Progenitor cell of endocrine pancreas (in vitro differentiated cells): ENCODE data around the gene NOL4L. TPM values are rescaled to one million over a fixed set of nuclear protein-coding genes. Genes with fewer than 3 reads are reported as not detected.
A peak's percentile ranks its signal among the peaks of the same experiment; 100 is the strongest.

ENCODE experiments used
- DNase-seq: peaks from one replicate; pipeline ENCODE4 v3.0.0; 2021; ENCODE audit warnings: low spot score; ENCODE audit not compliant: unreplicated experiment
- H3K27ac Mint-ChIP-seq: 2 replicates; pipeline ENCODE4 v1.8.0; 2021; ENCODE audit warnings: mild to moderate bottlenecking, moderate library complexity, mixed read lengths
- H3K27me3 Mint-ChIP-seq: 2 replicates; pipeline ENCODE4 v1.8.0; 2021; ENCODE audit warnings: mixed read lengths
- H3K36me3 Mint-ChIP-seq: 2 replicates; pipeline ENCODE4 v1.8.0; 2022; ENCODE audit warnings: mixed read lengths; ENCODE audit not compliant: insufficient read depth
- H3K4me1 Mint-ChIP-seq: 2 replicates; pipeline ENCODE4 v1.8.0; 2021; ENCODE audit warnings: low read depth, mixed read lengths
- H3K4me3 Mint-ChIP-seq: 2 replicates; pipeline ENCODE4 v1.8.0; 2021; ENCODE audit warnings: low read depth, mild to moderate bottlenecking, moderate library complexity, mixed read lengths
- H3K9me3 Mint-ChIP-seq: 2 replicates; pipeline ENCODE4 v1.8.0; 2021; ENCODE audit warnings: low read depth, mixed read lengths
- total RNA-seq: library from RNA; stranded (reverse); gene quantifications from 2 replicates; pipeline ENCODE4 v1.2.1, GENCODE V29; 2021
- TF ChIP-seq, protein P1 (sequence below): fragments of 200-600 bp; sonication (generic); IDR thresholded peaks from one replicate; pipeline ENCODE4 v1.5.0; 2021; ENCODE audit warnings: antibody characterized with exemption, mild to moderate bottlenecking; ENCODE audit not compliant: unreplicated experiment

NOL4L gene
- total RNA-seq, 1 donor from 2014 or later: 90.4 TPM

DNA sequence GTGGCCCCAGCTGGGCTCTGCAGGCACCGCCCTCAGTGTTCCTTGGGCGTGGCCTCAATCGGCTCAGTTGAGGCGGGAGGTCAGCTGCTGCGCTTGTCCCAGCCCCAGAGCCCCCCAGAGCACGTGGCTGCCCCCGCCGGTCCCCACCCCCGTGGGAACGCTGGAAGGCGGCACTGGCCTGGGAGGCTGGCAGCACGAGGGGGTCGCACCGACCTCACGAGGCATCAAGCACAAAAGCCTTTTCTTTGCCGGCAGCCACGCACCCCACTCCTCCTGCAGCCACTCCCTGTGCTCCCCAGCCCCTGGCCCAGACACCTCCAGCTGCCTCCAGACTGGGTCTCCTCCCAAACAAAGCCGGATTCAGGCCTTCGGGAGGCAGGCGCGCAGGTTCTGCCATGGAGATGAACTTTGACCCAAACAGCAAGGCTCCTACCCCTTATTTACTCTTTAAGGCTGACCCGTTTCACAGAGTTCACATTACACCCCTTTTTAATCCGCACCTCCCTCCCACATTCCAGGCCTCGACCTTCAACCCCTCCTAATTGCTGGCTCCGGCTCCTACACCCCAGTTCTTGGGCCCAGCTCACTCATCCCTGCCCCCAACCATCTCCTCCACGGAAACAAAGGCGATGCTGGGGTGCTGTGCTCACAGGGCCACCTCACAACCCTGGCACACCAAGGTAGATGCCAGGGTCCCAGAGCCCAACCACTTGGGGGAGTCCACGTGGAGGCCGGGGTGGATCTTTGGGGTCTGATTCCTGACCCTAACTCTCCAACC is 111.7 kb downstream of the NOL4L start:
- H3K27ac Mint-ChIP-seq: peak overlapping the region; percentile 98
- H3K4me1 Mint-ChIP-seq: peaks cover 71% of the 10 kb centered on the region
- H3K9me3 Mint-ChIP-seq: no peaks in the 10 kb centered on the region
- no peak for DNase-seq
- no peaks in the 10 kb centered on the region for H3K27me3 Mint-ChIP-seq
- peaks cover 12% of the 10 kb centered on the region for H3K36me3 Mint-ChIP-seq
- peak overlapping the region; percentile 56 for H3K4me3 Mint-ChIP-seq
- TF ChIP-seq, protein P1, sequence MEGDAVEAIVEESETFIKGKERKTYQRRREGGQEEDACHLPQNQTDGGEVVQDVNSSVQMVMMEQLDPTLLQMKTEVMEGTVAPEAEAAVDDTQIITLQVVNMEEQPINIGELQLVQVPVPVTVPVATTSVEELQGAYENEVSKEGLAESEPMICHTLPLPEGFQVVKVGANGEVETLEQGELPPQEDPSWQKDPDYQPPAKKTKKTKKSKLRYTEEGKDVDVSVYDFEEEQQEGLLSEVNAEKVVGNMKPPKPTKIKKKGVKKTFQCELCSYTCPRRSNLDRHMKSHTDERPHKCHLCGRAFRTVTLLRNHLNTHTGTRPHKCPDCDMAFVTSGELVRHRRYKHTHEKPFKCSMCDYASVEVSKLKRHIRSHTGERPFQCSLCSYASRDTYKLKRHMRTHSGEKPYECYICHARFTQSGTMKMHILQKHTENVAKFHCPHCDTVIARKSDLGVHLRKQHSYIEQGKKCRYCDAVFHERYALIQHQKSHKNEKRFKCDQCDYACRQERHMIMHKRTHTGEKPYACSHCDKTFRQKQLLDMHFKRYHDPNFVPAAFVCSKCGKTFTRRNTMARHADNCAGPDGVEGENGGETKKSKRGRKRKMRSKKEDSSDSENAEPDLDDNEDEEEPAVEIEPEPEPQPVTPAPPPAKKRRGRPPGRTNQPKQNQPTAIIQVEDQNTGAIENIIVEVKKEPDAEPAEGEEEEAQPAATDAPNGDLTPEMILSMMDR: no peak

DNA sequence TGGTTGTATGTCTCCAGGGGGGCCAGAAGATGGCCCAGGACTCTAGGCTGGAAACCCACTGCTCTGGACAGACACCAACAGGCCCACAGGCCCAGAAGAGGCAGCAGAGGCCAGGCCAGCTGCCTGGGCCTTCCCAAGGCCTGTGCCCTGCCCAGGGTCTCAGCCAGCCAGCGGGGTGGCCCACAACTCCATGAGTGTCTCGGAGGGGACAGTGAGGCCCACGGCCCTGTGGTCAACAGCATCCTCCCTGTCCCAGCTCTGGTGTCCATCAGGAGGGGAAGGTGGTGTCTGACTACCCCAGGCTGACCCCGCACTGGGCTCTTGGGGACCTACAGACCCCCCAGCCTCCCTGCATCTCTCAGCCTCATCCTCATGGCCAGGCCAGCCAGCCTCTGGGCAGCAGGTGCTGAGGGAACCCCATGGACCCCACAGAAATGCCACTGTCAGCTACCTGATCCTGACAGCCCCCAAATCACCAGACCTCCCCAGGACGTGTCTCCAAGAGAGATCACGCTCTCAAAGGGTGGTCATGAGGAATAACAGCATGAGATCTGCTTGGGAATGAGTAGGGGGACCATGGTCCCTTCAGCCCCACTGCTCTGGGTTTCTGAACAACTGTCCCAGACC is 112.4 kb downstream of the NOL4L start:
- H3K4me3 Mint-ChIP-seq: peak overlapping the region; percentile 37
- peak overlapping the region; percentile 74 for H3K27ac Mint-ChIP-seq
- no peaks in the 10 kb centered on the region for H3K9me3 Mint-ChIP-seq
- peaks cover 12% of the 10 kb centered on the region for H3K36me3 Mint-ChIP-seq
- DNase-seq: no peak
- TF ChIP-seq, protein P1: no peak
- H3K4me1 Mint-ChIP-seq: peaks cover 64% of the 10 kb centered on the region
- H3K27me3 Mint-ChIP-seq: no peaks in the 10 kb centered on the region

DNA sequence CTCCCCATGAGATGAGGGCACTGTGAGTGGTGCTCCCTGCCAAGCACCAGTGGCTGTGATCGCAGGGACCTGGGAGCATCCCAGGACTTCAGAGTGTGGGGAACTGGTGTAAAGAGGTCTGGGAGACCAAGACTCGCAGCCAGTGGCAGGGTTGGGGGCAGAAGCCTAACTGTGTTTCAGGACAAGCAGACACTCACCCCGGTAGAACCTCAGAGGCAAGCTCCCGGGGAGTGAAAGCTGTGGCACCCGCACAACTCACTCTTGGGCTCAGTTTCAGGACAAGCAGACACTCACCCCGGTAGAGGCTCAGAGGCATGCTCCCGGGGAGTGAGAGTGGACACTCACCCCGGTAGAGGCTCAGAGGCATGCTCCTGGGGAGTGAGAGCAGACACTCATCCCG is 114.2 kb downstream of the NOL4L start:
- TF ChIP-seq, protein P1: no peak
- Mint-ChIP-seq H3K27me3 (no peaks in the 10 kb centered on the region), H3K27ac (no peak overlapping the region), H3K4me3 (no peak overlapping the region), H3K9me3 (no peaks in the 10 kb centered on the region), H3K4me1 (peaks cover 46% of the 10 kb centered on the region), H3K36me3 (peaks cover 12% of the 10 kb centered on the region)
- DNase-seq: no peak

DNA sequence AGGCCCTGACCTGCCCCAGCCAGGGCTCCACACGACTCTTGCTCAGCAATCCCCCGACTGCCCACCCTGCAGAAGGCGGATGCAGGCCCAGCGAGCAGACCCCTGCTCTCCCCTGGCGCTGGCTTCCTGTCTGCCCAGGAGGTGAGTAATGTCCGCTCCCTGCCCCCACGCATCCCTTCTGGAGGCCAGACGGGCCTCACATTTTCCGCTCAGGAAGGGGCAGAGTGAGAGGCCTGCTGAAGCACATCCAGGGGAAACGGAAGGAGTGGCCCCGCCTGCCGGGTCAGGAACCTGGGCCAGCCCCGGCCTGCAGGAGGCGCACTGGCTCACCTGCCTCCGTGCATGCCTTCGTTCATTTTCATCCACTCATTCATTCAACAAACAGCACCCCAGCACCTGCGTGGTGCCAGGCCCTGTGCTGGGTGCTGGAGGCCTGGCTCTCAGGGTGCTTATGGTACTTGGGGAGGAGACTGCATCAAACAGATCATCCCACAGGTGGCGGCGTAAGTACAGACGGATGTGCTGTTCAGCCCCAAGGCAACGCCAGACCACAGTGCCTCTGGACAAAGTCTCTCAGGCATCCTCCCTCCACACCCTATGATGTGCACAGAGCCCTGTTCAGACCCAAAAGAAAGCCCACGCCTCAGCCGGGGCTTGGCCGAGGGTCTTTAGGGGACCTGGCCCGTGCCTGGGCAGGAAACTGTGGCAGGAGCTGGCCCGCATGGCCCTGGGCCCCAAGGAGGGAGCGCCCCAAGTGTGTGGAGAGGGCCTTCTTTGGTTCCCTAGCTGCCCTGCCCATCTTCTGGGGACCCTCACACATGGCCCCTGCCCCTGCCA is 114.9 kb downstream of the NOL4L start:
- Mint-ChIP-seq H3K27ac (peak overlapping the region; percentile 19), H3K4me3 (no peak overlapping the region), H3K27me3 (no peaks in the 10 kb centered on the region), H3K4me1 (peaks cover 44% of the 10 kb centered on the region), H3K36me3 (peaks cover 12% of the 10 kb centered on the region), H3K9me3 (no peaks in the 10 kb centered on the region)
- no peak for DNase-seq
- TF ChIP-seq, protein P1: peak; percentile 50

DNA sequence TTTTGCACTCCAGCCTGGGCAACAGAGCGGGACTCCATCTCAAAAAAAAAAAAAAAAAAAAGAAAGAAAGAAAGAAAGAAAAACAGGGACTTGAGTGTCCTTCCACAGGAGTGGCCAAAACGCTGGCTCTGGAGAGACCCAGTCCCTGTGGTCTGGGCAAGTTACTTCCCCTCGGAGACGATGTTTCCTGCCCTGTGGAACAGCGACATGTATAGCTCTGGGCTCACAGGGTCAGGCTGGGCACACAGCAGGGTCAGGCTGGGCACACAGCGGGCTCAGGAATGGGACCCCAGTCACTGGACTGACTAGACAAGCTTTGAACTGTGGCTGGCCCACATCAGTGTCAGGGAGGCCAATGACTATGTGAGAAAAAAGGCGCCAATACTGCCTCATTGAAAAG is 116.3 kb downstream of the NOL4L start:
- TF ChIP-seq, protein P1: no peak
- H3K9me3 Mint-ChIP-seq: no peaks in the 10 kb centered on the region
- DNase-seq: no peak
- H3K36me3 Mint-ChIP-seq: peaks cover 14% of the 10 kb centered on the region
- peaks cover 44% of the 10 kb centered on the region for H3K4me1 Mint-ChIP-seq
- H3K27me3 Mint-ChIP-seq: no peaks in the 10 kb centered on the region
- H3K27ac Mint-ChIP-seq: peak overlapping the region; percentile 49
- H3K4me3 Mint-ChIP-seq: no peak overlapping the region
